Small intestine (tissue), 7 donors: ENCODE results near the gene EXOSC3. TPM values are rescaled to one million over a fixed set of nuclear protein-coding genes. Genes with fewer than 3 reads are reported as not detected.
"Not testable (repeated sequence)": the region's sequence is repeated elsewhere in the genome, so short reads cannot be mapped to it uniquely, and the experiment has no call there.

ENCODE experiments used
- DNase-seq, 2 donors: peaks; one replicate each; pipeline versions ENCODE4 v3.0.0 to v3.0.0-alpha.2; 2013
- FAIRE-seq: peaks from 2 replicates; lab custom pipeline; 2012; peaks lifted over from hg19 to GRCh38; lab: Jason Lieb, UNC
- H3K27ac ChIP-seq, 3 donors: one replicate each; pipeline ENCODE4 v1.5.1; 2013; ENCODE audit warnings: low read length in 2 of 3, mild to moderate bottlenecking in 2 of 3, control low read depth in 1 of 3, inconsistent platforms in 1 of 3, low read depth in 1 of 3, moderate library complexity in 1 of 3
- H3K27me3 ChIP-seq, 3 donors: one replicate each; pipeline ENCODE4 v1.6.1; 2013; ENCODE audit warnings: low read length in 3 of 3, inconsistent platforms in 1 of 3; ENCODE audit not compliant: control insufficient read depth in 3 of 3, insufficient read depth in 3 of 3
- H3K36me3 ChIP-seq, 3 donors: one replicate each; pipeline ENCODE4 v1.6.1; 2013; ENCODE audit warnings: low read length in 3 of 3, inconsistent platforms in 1 of 3, low read depth in 1 of 3, mild to moderate bottlenecking in 1 of 3, moderate library complexity in 1 of 3; ENCODE audit not compliant: control insufficient read depth in 3 of 3, insufficient read depth in 2 of 3
- H3K4me1 ChIP-seq, 3 donors: one replicate each; pipeline ENCODE4 v1.6.1; 2013; ENCODE audit warnings: low read length in 2 of 3, inconsistent platforms in 1 of 3, low read depth in 1 of 3, mild to moderate bottlenecking in 1 of 3, moderate library complexity in 1 of 3; ENCODE audit not compliant: control insufficient read depth in 3 of 3, insufficient read depth in 2 of 3
- H3K4me3 ChIP-seq, 3 donors: one replicate each; pipeline ENCODE4 v1.5.1; 2013; ENCODE audit warnings: low read length in 3 of 3, control low read depth in 1 of 3, inconsistent platforms in 1 of 3, low read depth in 1 of 3, mild to moderate bottlenecking in 1 of 3, moderate library complexity in 1 of 3
- H3K9me3 ChIP-seq, 2 donors: one replicate each; pipeline ENCODE4 v1.6.1; 2013; ENCODE audit warnings: low read depth in 1 of 2, low read length in 1 of 2; ENCODE audit not compliant: control insufficient read depth in 2 of 2, insufficient read depth in 1 of 2
- WGBS, 3 donors: extraction: QIAGEN DNeasy Blood & Tissue Kit; methylation state at CpG; one replicate each; pipeline ENCODE4 v1.1.7; 2013; 5-methylcytosine and 5-hydroxymethylcytosine counted together
- polyA plus RNA-seq, 4 donors: library from polyadenylated mRNA; stranded (reverse) in 3 of 4; unstranded in 1 of 4; fragments of 200-250 nt in 3 of 4; fragments of 120-200 nt in 1 of 4; gene quantifications; one replicate each; pipeline versions ENCODE4 v1.2.1 to v1.2.3, GENCODE V29; 2013
- donor health status: healthy with polysubstance abuse.
- donor health status: control.
- donor health status: control.
- donor health status: Bipolar disorder and iron deficiency.
- donor health status: healthy.

Gene EXOSC3
- polyA plus RNA-seq, 4 donors = 11.9 to 38.8 (median 25.5) TPM

DNA sequence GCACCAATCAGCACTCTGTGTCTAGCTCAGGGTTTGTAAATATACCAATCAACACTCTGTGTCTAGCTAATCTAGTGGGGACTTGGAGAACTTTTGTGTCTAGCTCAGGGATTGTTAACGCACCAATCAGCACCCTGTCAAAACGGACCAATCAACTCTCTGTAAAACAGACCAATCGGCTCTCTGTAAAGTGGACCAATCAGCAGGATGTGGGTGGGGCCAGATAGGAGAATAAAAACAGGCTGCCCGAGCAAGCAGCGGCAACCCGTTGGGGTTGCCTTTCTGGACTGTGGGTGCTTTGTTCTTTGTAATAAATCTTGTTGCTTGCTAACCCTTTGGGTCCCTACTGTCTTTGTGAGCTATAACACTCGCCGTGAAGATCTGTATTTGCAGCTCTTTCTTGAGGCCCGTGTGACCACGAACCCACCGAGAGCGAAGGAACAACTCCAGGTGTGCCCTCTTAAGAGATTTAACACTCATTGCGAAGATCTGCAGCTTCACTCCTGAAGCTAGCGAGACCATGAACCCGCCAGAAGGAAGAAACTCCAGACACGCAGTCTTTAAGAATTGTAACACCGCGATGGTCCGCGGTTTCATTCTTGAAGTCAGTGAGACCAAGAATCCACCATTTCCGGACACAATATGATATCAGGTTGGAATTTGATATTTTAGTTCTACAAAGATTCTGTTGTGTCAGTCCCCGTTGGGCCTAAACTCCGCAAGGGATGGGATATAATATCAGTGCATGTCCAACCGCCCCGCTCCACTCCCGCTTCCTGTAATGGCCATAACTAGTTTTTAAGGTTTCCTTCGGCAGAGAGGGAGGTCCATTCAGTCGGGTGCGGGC is 32.0 kb downstream of the EXOSC3 start:
- Histone ChIP-seq H3K4me1 (peaks cover 0 to 3% (median 0%) of the 10 kb centered on the region in 3 donors), H3K36me3 (peaks cover 0 to 6% (median 0%) of the 10 kb centered on the region in 3 donors), H3K27me3 (no peaks in the 10 kb centered on the region), H3K9me3 (peaks cover 0 to 4% of the 10 kb centered on the region in 2 donors), H3K4me3 (peak overlapping the region in 2 of 3 donors; percentile 79 to 89), H3K27ac (no peak overlapping the region)
- 88 to 91% (median 90%) methylated on average over 29 of the region's 29 CpGs for WGBS, 3 donors
- FAIRE-seq (no peak), DNase-seq (no peak)

DNA sequence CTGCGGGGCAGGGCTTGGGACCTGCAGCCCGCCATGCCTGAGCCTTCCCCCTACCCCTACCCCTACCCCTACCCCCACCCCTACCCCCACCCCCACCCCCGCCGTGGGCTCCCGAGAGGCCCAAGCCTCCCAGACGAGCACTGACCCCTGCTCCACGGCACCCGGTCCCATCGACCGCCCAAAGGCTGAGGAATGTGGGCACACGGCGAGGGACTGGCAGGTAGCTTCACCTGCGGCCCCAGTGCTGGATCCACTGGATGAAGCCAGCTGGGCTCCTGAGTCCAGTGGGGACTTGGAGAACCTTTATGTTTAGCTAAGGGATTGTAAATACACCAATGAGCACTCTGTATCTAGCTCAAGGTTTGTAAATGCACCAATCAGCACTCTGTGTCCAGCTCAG is 32.8 kb downstream of the EXOSC3 start:
- not testable (repeated sequence) for H3K9me3 ChIP-seq, H3K36me3 ChIP-seq, H3K27me3 ChIP-seq, H3K4me1 ChIP-seq, FAIRE-seq, H3K27ac ChIP-seq, H3K4me3 ChIP-seq, DNase-seq
- 94 to 98% (median 96%) methylated on average over 7 to 13 of the region's 13 CpGs for WGBS, 3 donors

DNA sequence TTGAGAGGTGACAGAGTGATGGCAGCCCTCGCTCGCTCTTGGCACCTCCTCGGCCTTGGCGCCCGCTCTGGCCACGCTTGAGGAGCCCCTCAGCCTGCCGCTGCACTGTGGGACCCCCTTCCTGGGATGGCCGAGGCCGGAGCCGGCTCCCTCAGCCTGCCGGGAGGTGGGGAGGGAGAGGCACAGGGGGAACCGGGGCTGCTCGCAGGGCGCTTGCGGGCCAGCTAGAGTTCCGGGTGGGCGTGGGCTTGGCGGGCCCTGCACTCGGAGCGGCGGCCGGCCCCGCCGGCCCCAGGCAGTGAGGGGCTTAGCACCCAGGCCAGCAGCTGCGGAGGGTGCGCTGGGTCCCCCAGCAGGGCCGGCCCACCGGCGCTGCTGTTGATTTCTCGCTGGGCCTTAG is 33.2 kb downstream of the EXOSC3 start:
- not testable (repeated sequence) for H3K27me3 ChIP-seq, H3K27ac ChIP-seq, H3K36me3 ChIP-seq, H3K9me3 ChIP-seq, FAIRE-seq, DNase-seq, H3K4me1 ChIP-seq, H3K4me3 ChIP-seq
- WGBS, 3 donors = 94 to 97% (median 94%) methylated on average over 15 to 30 of the region's 30 CpGs

DNA sequence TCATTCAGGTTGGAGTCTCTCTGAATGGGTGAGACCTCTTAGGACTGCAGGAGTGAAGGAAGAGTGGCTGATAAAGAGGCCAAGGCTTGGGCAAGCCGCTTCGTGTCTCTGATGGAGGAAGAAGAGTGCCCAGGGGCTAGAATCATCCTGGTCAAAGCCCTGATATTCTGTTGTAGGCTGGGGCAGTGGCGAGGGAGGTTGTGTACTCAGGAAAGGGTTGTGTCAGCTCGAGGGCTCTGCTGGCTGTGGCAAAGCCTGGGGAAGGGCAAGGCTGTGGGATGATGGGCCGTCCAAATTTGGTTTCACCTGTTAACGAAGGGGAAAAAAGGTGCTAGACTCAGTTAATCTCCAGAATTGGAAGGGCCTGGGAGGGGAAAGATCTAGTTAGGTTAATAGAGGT is 33.7 kb downstream of the EXOSC3 start:
- no peaks in the 10 kb centered on the region for H3K27me3 ChIP-seq
- H3K9me3 ChIP-seq = peaks cover 0 to 4% of the 10 kb centered on the region in 2 donors
- H3K4me3 ChIP-seq = no peak overlapping the region
- WGBS, 3 donors = 75 to 77% (median 77%) methylated on average over 6 of the region's 6 CpGs
- FAIRE-seq (no peak), DNase-seq (no peak)
- H3K27ac ChIP-seq = no peak overlapping the region
- H3K36me3 ChIP-seq = no peaks in the 10 kb centered on the region
- peaks cover 0 to 3% (median 0%) of the 10 kb centered on the region in 3 donors for H3K4me1 ChIP-seq

DNA sequence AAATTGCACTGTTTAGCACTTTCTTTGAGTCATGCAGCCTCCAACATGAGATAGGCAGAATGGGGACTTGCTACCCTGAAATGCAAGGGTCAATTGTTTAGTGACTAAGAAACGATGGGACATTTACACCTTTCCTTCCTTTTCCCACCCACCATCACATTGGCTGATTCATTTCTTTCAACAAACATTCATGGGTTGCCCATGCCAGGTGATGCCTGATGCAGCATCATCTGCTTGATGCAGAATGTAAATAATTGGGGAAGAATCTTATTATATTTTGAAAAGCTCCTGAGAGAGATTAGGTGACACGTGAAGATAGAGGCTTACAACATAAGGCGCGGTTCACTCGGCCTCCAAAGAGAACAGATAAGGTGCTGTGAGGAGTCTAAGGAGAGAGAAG is 35.7 kb downstream of the EXOSC3 start:
- FAIRE-seq = no peak
- WGBS, 3 donors = 30 to 56% (median 45%) methylated on average over 5 of the region's 5 CpGs
- H3K9me3 ChIP-seq = peaks cover 0 to 4% of the 10 kb centered on the region in 2 donors

DNA sequence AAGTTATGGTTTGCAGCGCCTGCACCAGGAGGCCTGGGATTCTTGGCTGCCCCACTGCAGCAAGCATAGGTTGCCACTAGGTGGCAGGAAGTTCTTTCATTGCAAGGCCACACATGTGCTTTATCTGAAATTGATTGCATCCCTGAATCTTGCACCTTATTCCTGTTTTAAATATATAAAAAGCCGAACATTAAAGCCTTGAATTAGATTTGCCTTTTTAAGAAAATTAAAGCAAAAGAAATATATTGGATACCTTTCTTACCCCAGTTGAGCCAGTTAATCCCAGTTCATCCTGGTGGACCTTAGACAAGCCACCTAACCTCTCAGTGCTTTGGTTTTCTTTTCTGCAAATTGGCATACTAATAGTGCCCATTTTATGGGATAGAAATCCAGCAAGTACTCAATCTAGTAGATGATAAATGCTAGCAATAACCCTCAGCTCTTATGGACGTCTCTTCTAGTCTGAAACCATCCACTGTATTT is 37.6 kb downstream of the EXOSC3 start:
- Histone ChIP-seq H3K4me3 (no peak overlapping the region), H3K27me3 (peaks cover 0 to 3% (median 0%) of the 10 kb centered on the region in 3 donors), H3K4me1 (no peaks in the 10 kb centered on the region), H3K9me3 (no peaks in the 10 kb centered on the region), H3K36me3 (no peaks in the 10 kb centered on the region), H3K27ac (no peak overlapping the region)
- no peak for FAIRE-seq
- 21 to 32% (median 25%) methylated on average over 3 of the region's 3 CpGs for WGBS, 3 donors
- DNase-seq = peak; percentile 73 to 81

More for the DNA sequence above, 35.7 kb downstream of the EXOSC3 start:
- Histone ChIP-seq H3K4me3 (no peak overlapping the region), H3K36me3 (no peaks in the 10 kb centered on the region), H3K27ac (no peak overlapping the region), H3K4me1 (no peaks in the 10 kb centered on the region), H3K27me3 (peaks cover 0 to 3% (median 0%) of the 10 kb centered on the region in 3 donors)
- DNase-seq = no peak

DNA sequence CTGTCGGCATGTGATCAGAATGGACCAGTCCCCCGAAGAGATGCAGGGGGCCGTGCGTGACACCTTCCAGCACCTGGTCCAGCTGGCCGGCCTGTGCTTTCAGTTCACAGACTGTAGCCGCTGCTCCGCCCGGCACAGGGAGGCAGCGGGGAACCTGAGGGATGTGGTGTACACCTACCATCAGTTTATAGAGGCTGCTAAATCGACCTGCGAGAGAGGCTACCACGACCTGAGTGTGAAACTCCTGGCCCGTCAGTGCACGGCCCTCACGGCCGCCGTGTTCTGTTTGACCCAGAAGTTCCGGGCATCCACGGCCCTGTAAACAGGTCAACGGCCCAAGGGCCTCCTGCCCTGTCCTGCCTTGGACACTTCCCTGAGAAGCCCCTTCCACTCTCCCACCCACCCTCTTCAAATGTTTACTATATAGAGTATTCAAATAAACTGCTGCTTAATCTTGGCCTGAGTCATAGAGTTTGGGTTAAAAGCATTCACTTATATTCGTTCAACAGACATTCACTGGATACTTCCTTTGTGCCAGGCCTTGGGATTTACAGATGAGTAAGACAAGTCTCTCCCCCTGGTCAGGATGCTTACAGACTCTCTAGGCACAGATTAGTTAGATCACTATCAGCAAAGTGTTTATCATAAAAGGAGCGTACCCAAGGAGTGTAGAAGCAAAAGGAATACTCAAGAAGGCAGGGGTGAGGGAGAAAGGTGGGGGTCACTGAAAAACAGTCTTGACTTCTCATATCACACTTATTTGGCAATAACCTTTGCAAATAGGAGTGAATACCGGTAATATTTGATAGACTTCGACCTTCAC is 38.2 kb downstream of the EXOSC3 start:
- WGBS, 3 donors = 76 to 80% (median 79%) methylated on average over 24 of the region's 24 CpGs
- FAIRE-seq = no peak
- Histone ChIP-seq H3K27ac (no peak overlapping the region), H3K27me3 (peaks cover 0 to 3% (median 0%) of the 10 kb centered on the region in 3 donors), H3K4me3 (no peak overlapping the region), H3K9me3 (no peaks in the 10 kb centered on the region), H3K4me1 (no peaks in the 10 kb centered on the region), H3K36me3 (no peaks in the 10 kb centered on the region)
- DNase-seq = no peak

DNA sequence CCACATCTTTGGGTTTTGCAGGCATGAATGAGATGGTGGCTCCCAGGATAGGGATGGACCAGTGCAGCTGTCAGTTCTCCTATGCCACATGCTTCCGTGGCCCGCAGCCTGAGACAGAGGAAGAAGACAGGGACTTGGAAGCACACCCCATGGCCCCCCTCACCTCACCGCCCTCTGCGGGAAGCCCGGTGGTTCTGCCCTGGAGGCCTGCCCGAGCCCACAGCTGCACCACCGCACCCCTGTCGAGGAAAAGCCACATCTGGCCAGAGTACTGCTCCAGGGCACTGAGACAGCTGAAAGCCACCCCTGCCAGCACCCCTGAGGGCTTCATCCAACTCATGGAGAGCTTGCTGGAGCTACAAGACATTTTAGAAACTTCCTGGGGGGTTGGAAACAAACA is 38.9 kb downstream of the EXOSC3 start:
- Histone ChIP-seq H3K36me3 (no peaks in the 10 kb centered on the region), H3K27ac (no peak overlapping the region), H3K4me1 (no peaks in the 10 kb centered on the region), H3K4me3 (no peak overlapping the region), H3K9me3 (no peaks in the 10 kb centered on the region), H3K27me3 (peaks cover 0 to 3% (median 0%) of the 10 kb centered on the region in 3 donors)
- WGBS, 3 donors = 80 to 90% (median 85%) methylated on average over 8 of the region's 8 CpGs
- no peak for FAIRE-seq
- no peak for DNase-seq
